ENCODE data around the gene KIR2DL4. TPM values are rescaled to one million over a fixed set of nuclear protein-coding genes. Genes with fewer than 3 reads are reported as not detected.
"Not testable (repeated sequence)": the region's sequence is repeated elsewhere in the genome, so short reads cannot be mapped to it uniquely, and the experiment has no call there.

Gene KIR2DL4
- total RNA-seq, 1 donor from 2014 or later: not detected

DNA sequence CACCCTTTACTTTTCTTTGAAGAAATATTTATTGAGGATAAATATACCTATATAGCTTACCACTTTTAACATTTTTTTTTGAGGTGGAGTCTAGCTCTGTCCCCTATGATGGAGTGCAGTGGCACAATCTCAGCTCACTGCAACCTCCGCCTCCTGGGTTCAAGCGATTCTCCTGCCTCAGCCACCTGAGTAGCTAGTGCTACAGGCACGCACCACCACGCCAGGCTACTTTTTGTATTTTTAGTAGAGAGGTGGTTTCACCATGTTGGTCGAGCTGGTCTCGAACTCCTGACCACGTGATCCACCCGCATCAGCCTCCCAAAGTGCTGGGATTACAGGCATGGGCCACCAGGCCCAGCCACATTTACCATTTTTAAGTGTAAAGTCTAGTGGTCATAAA, 27.6 kb upstream of the KIR2DL4 start:
- not testable (repeated sequence) for DNase-seq (ENCODE audit: low spot score); H3K4me3 Mint-ChIP-seq (ENCODE audit: unreplicated experiment); H3K27me3 Mint-ChIP-seq (ENCODE audit: unreplicated experiment); H3K36me3 Mint-ChIP-seq (ENCODE audit: low read depth, unreplicated experiment); H3K27ac Mint-ChIP-seq (ENCODE audit: unreplicated experiment); H3K4me1 Mint-ChIP-seq (ENCODE audit: unreplicated experiment)
- peaks cover 36% of the 10 kb centered on the region for H3K9me3 Mint-ChIP-seq (ENCODE audit: unreplicated experiment)

GRCh38 chr19:54777851-54778250, 25.6 kb upstream of the KIR2DL4 start:
- peaks cover 34% of the 10 kb centered on the region for H3K9me3 Mint-ChIP-seq (ENCODE audit: unreplicated experiment)
- not testable (repeated sequence) for H3K27me3 Mint-ChIP-seq (ENCODE audit: unreplicated experiment); H3K4me1 Mint-ChIP-seq (ENCODE audit: unreplicated experiment); H3K27ac Mint-ChIP-seq (ENCODE audit: unreplicated experiment); H3K4me3 Mint-ChIP-seq (ENCODE audit: unreplicated experiment); H3K36me3 Mint-ChIP-seq (ENCODE audit: low read depth, unreplicated experiment); DNase-seq (ENCODE audit: low spot score)

DNA sequence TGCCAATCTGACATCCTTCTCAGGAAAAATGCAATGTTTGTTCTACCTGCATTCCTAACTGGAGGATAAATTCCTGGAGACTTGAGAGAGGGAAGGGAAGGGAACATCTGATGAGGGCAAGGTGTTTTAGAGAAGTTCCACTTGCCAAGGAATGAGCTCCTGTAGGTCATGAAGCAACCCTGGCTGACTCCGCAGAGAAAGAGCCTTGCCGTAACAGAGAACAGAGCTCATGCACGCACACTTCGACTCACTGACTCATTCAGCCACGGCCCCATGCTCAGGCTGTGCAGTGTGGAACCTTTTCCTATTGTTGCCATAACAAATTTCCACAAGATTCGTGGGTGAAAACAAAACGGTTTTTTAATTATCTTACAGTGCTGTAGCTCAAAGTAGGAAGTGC, 24.5 kb upstream of the KIR2DL4 start:
- H3K36me3 Mint-ChIP-seq (ENCODE audit: low read depth, unreplicated experiment); H3K27me3 Mint-ChIP-seq (ENCODE audit: unreplicated experiment); H3K4me3 Mint-ChIP-seq (ENCODE audit: unreplicated experiment); H3K4me1 Mint-ChIP-seq (ENCODE audit: unreplicated experiment); DNase-seq (ENCODE audit: low spot score); H3K27ac Mint-ChIP-seq (ENCODE audit: unreplicated experiment): not testable (repeated sequence)
- H3K9me3 Mint-ChIP-seq (ENCODE audit: unreplicated experiment): peaks cover 39% of the 10 kb centered on the region

DNA sequence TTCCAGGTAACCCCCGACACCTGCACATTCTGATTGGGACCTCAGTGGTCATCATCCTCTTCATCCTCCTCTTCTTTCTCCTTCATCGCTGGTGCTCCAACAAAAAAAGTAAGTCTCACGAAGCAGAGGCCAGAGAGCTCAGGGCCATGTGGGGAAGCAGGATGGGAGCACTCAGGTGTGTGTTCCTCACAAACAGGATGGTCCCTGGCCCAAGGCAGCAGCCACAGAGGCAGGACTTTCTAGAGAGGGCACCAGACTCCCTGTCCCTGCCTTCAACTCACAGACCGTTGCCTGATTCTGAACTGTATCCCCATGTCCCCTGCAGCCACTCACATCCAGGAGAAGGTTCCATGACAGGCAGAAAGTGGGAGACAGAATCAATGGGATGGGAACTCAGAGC, 20.5 kb upstream of the KIR2DL4 start:
- not testable (repeated sequence) for H3K4me1 Mint-ChIP-seq (ENCODE audit: unreplicated experiment); H3K27me3 Mint-ChIP-seq (ENCODE audit: unreplicated experiment); H3K4me3 Mint-ChIP-seq (ENCODE audit: unreplicated experiment); H3K27ac Mint-ChIP-seq (ENCODE audit: unreplicated experiment); DNase-seq (ENCODE audit: low spot score)
- Mint-ChIP-seq H3K36me3 (ENCODE audit: low read depth, unreplicated experiment) (peaks cover 11% of the 10 kb centered on the region), H3K9me3 (ENCODE audit: unreplicated experiment) (peaks cover 56% of the 10 kb centered on the region)

DNA sequence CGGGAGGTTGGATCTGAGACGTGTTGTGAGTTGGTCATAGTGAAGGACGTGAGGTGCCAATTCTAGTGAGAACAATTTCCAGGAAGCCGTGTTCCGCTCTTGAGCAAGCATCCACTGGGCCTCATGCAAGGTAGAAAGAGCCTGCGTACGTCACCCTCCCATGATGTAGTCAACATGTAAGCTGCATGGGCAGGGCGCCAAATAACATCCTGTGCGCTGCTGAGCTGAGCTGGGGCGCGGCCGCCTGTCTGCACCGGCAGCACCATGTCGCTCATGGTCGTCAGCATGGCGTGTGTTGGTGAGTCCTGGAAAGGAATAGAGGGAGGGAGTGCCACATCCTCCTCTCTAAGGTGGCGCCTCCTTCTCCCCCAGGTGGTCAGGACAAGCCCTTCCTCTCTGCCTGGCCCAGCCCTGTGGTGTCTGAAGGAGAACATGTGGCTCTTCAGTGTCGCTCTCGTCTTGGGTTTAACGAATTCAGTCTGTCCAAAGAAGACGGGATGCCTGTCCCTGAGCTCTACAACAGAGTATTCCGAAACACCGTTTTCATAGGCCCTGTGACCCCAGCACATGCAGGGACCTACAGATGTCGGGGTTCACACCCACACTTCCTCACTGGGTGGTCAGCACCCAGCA, 17.2 kb upstream of the KIR2DL4 start:
- not testable (repeated sequence) for H3K4me1 Mint-ChIP-seq (ENCODE audit: unreplicated experiment); DNase-seq (ENCODE audit: low spot score); H3K4me3 Mint-ChIP-seq (ENCODE audit: unreplicated experiment); H3K27ac Mint-ChIP-seq (ENCODE audit: unreplicated experiment)
- H3K27me3 Mint-ChIP-seq (ENCODE audit: unreplicated experiment): peaks cover 14% of the 10 kb centered on the region
- peaks cover 26% of the 10 kb centered on the region for H3K36me3 Mint-ChIP-seq (ENCODE audit: low read depth, unreplicated experiment)
- peaks cover 62% of the 10 kb centered on the region for H3K9me3 Mint-ChIP-seq (ENCODE audit: unreplicated experiment)

GRCh38 chr19:54788154-54788553, 15.3 kb upstream of the KIR2DL4 start:
- DNase-seq (ENCODE audit: low spot score); H3K27me3 Mint-ChIP-seq (ENCODE audit: unreplicated experiment); H3K27ac Mint-ChIP-seq (ENCODE audit: unreplicated experiment); H3K4me1 Mint-ChIP-seq (ENCODE audit: unreplicated experiment); H3K4me3 Mint-ChIP-seq (ENCODE audit: unreplicated experiment): not testable (repeated sequence)
- Mint-ChIP-seq H3K9me3 (ENCODE audit: unreplicated experiment) (peaks cover 52% of the 10 kb centered on the region), H3K36me3 (ENCODE audit: low read depth, unreplicated experiment) (peaks cover 26% of the 10 kb centered on the region)

DNA sequence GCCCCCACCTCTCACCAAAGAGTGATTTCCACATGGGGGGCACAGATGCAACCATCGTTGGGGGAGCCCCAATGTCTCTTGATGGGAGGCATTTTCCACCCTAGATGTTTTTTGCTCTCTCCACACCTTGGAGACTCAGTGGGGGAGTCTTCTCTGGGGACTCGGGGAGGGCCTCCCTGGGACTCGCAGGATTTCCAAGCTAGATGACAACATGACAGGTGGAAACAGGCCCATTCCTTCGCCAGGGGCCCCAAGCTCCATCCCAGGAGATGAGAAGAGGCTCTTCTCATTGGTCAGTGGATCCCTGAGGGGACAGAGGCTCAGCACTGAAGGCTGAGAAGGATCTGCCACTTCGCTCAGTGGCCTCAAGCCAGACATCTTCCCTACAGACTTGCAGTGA, 12.7 kb upstream of the KIR2DL4 start:
- no peaks in the 10 kb centered on the region for H3K4me1 Mint-ChIP-seq (ENCODE audit: unreplicated experiment)
- no peak overlapping the region for H3K27ac Mint-ChIP-seq (ENCODE audit: unreplicated experiment)
- peaks cover 40% of the 10 kb centered on the region for H3K9me3 Mint-ChIP-seq (ENCODE audit: unreplicated experiment)
- peaks cover 8% of the 10 kb centered on the region for H3K27me3 Mint-ChIP-seq (ENCODE audit: unreplicated experiment)
- no peak overlapping the region for H3K4me3 Mint-ChIP-seq (ENCODE audit: unreplicated experiment)
- TF ChIP-seq, protein P1, sequence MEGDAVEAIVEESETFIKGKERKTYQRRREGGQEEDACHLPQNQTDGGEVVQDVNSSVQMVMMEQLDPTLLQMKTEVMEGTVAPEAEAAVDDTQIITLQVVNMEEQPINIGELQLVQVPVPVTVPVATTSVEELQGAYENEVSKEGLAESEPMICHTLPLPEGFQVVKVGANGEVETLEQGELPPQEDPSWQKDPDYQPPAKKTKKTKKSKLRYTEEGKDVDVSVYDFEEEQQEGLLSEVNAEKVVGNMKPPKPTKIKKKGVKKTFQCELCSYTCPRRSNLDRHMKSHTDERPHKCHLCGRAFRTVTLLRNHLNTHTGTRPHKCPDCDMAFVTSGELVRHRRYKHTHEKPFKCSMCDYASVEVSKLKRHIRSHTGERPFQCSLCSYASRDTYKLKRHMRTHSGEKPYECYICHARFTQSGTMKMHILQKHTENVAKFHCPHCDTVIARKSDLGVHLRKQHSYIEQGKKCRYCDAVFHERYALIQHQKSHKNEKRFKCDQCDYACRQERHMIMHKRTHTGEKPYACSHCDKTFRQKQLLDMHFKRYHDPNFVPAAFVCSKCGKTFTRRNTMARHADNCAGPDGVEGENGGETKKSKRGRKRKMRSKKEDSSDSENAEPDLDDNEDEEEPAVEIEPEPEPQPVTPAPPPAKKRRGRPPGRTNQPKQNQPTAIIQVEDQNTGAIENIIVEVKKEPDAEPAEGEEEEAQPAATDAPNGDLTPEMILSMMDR (IDR thresholded peaks at IDR 0.05; ENCODE audit: unreplicated experiment): no peak
- H3K36me3 Mint-ChIP-seq (ENCODE audit: low read depth, unreplicated experiment): peaks cover 25% of the 10 kb centered on the region
- no peak for DNase-seq (ENCODE audit: low spot score)

DNA sequence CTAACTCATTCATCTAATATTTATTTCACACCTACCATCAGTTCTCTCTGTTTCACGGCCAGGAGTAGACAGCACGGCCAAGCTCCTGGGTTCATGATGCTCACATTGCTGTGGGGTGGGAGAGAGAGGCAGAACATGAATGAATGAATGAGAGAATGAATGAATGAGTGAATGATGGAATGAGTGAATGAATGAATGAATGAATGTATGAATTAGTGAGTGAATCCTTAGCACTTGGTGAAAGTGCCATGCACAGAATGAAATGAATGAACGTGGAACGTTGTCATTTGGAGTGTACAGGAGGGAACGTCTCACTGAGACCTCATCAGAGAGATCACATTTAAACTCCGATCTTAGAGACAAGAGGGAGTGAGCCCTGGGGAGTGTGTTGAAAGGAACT, 11.9 kb upstream of the KIR2DL4 start:
- DNase-seq (ENCODE audit: low spot score): no peak
- peaks cover 36% of the 10 kb centered on the region for H3K9me3 Mint-ChIP-seq (ENCODE audit: unreplicated experiment)

More for the DNA sequence above, 11.9 kb upstream of the KIR2DL4 start:
- H3K4me3 Mint-ChIP-seq (ENCODE audit: unreplicated experiment): no peak overlapping the region
- no peak overlapping the region for H3K27ac Mint-ChIP-seq (ENCODE audit: unreplicated experiment)
- H3K4me1 Mint-ChIP-seq (ENCODE audit: unreplicated experiment): no peaks in the 10 kb centered on the region
- TF ChIP-seq, protein P1 (IDR thresholded peaks at IDR 0.05; ENCODE audit: unreplicated experiment): no peak
- peaks cover 6% of the 10 kb centered on the region for H3K27me3 Mint-ChIP-seq (ENCODE audit: unreplicated experiment)
- H3K36me3 Mint-ChIP-seq (ENCODE audit: low read depth, unreplicated experiment): peaks cover 21% of the 10 kb centered on the region

All from endothelial cell (in vitro differentiated cells).